ENCODE results near the gene PNKD. TPM values are rescaled to one million over a fixed set of nuclear protein-coding genes. Genes with fewer than 3 reads are reported as not detected.
A peak's percentile ranks its signal among the peaks of the same experiment; 100 is the strongest.

PNKD gene
- total RNA-seq, 4 donors from 2014 or later = 63.9 to 690 (median 70.4) TPM

DNA sequence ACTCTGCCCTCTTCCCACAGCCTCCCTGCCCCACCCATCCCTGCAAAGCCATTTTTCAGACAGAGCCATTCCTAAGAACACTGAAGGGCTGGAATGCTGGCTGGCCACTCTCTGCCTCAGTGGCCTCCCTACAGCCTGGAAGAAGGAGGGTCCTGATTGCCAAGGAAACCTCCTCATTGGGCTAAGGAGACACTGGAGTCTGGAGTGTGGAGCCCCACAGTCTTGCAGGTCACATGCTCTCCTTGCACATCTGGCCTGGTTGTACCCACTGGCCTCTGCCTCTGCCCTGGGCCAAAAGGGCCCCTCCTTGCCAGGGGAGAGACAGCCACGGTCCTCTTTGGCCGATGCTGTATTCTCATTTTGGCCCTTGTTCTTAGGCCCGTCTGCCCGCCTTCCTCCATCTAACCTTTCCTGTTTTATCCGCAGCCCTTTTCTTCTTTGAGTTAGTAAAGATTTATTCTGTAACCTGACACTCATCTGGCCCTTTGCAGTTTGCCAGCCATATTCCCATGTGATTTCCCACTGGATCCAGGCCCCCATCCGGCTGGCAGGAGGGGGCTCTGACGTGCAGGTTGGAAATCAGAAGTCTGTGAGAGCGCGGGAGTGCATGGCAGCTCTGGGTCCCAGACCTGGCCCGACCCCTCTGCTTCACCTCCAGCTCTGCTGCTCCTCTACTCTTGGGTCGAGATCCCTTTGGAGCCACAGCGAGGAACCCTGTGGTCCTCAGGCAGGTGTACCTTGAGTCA, 75.3 kb downstream of the PNKD start:
- no peak overlapping the region for H3K4me3 ChIP-seq
- H3K27ac ChIP-seq = no peak overlapping the region
- H3K27me3 ChIP-seq = no peaks in the 10 kb centered on the region
- H3K36me3 ChIP-seq = peaks cover 0 to 9% (median 0%) of the 10 kb centered on the region in 3 donors
- H3K9me3 ChIP-seq = no peaks in the 10 kb centered on the region
- no peak for DNase-seq
- no peaks in the 10 kb centered on the region for H3K4me1 ChIP-seq
- TF ChIP-seq CTCF (IDR thresholded peaks at IDR 0.05) (no peak), POLR2A (IDR thresholded peaks at IDR 0.05) (no peak)

GRCh38 chr2:218347172-218347571, 76.9 kb downstream of the PNKD start:
- H3K36me3 ChIP-seq = peaks cover 0 to 9% (median 0%) of the 10 kb centered on the region in 3 donors
- H3K27me3 ChIP-seq = no peaks in the 10 kb centered on the region
- H3K9me3 ChIP-seq = peaks cover 0 to 6% (median 2%) of the 10 kb centered on the region in 4 donors
- H3K4me3 ChIP-seq = no peak overlapping the region
- TF ChIP-seq POLR2A (IDR thresholded peaks at IDR 0.05) (no peak), CTCF (IDR thresholded peaks at IDR 0.05) (no peak)
- no peaks in the 10 kb centered on the region for H3K4me1 ChIP-seq
- no peak for DNase-seq
- H3K27ac ChIP-seq = no peak overlapping the region

DNA sequence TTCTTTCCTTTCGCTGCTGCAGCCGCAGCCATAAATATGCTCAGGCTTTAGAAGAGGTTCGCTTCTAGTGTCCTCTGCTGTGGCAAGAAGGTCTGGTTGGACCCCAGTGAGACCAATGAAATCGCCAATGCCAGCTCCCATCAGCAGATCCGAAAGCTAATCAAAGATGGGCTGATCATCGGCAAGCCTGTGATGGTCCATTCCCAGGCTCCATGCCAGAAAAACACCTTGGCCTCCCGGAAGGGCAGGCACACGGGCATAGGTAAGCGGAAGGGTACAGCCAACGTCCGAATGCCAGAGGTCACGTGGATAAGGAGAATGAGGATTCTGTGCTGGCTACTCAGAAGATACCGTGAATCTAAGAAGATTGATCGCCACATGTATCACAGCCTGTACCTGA, 83.7 kb downstream of the PNKD start:
- Histone ChIP-seq H3K9me3 (peaks cover 0 to 6% (median 2%) of the 10 kb centered on the region in 4 donors), H3K4me1 (peaks cover 0 to 9% (median 0%) of the 10 kb centered on the region in 4 donors), H3K4me3 (no peak overlapping the region), H3K27ac (no peak overlapping the region), H3K27me3 (no peaks in the 10 kb centered on the region), H3K36me3 (no peaks in the 10 kb centered on the region)
- no peak for TF ChIP-seq CTCF (IDR thresholded peaks at IDR 0.05)
- no peak for TF ChIP-seq POLR2A (IDR thresholded peaks at IDR 0.05)
- DNase-seq = no peak

- H3K9me3 ChIP-seq = peaks cover 0 to 6% (median 2%) of the 10 kb centered on the region in 4 donors
- TF ChIP-seq CTCF (IDR thresholded peaks at IDR 0.05) (no peak), POLR2A (IDR thresholded peaks at IDR 0.05) (no peak)
- peaks cover 0 to 9% (median 0%) of the 10 kb centered on the region in 4 donors for H3K4me1 ChIP-seq
- H3K27me3 ChIP-seq = no peaks in the 10 kb centered on the region
- H3K4me3 ChIP-seq = no peak overlapping the region
- H3K36me3 ChIP-seq = no peaks in the 10 kb centered on the region
- H3K27ac ChIP-seq = no peak overlapping the region
- peak in 2 of 3 donors; percentile 66 to 76 for DNase-seq
Observed at GRCh38 chr2:218354850-218355443, 84.6 kb downstream of the PNKD start.

- TF ChIP-seq CTCF (IDR thresholded peaks at IDR 0.05) (no peak), POLR2A (IDR thresholded peaks at IDR 0.05) (no peak)
- Histone ChIP-seq H3K4me1 (peaks cover 0 to 9% (median 0%) of the 10 kb centered on the region in 4 donors), H3K27ac (no peak overlapping the region), H3K4me3 (no peak overlapping the region), H3K27me3 (no peaks in the 10 kb centered on the region), H3K36me3 (no peaks in the 10 kb centered on the region), H3K9me3 (no peaks in the 10 kb centered on the region)
- DNase-seq = no peak
Observed at GRCh38 chr2:218357236-218358177, 87.2 kb downstream of the PNKD start.

Data from Peyer's patch (tissue), 4 donors.